Stimulated activated naive CD8-positive, alpha-beta T cell treated with anti-CD3 and anti-CD28 coated beads, Interleukin-15, Interleukin-2, amounts not matched to agents 100 ng/mL and 50 ng/mL, for 24 hours (primary cell): ENCODE results near the gene RERE.

Experiments
- H3K27ac Mint-ChIP-seq: one replicate; pipeline ENCODE4 v1.8.0; 2021; ENCODE audit warnings: mild to moderate bottlenecking, mixed read lengths
- H3K27me3 Mint-ChIP-seq: one replicate; pipeline ENCODE4 v1.8.0; 2021; ENCODE audit warnings: mixed read lengths
- H3K36me3 Mint-ChIP-seq: one replicate; pipeline ENCODE4 v1.8.0; 2021; ENCODE audit warnings: low read depth, mixed read lengths
- H3K4me1 Mint-ChIP-seq: one replicate; pipeline ENCODE4 v1.8.0; 2021; ENCODE audit warnings: low read depth, mixed read lengths
- H3K4me3 Mint-ChIP-seq: one replicate; pipeline ENCODE4 v1.8.0; 2021; ENCODE audit warnings: mild to moderate bottlenecking, mixed read lengths
- H3K9me3 Mint-ChIP-seq: one replicate; pipeline ENCODE4 v1.8.0; 2021; ENCODE audit warnings: mixed read lengths

The RERE gene

DNA sequence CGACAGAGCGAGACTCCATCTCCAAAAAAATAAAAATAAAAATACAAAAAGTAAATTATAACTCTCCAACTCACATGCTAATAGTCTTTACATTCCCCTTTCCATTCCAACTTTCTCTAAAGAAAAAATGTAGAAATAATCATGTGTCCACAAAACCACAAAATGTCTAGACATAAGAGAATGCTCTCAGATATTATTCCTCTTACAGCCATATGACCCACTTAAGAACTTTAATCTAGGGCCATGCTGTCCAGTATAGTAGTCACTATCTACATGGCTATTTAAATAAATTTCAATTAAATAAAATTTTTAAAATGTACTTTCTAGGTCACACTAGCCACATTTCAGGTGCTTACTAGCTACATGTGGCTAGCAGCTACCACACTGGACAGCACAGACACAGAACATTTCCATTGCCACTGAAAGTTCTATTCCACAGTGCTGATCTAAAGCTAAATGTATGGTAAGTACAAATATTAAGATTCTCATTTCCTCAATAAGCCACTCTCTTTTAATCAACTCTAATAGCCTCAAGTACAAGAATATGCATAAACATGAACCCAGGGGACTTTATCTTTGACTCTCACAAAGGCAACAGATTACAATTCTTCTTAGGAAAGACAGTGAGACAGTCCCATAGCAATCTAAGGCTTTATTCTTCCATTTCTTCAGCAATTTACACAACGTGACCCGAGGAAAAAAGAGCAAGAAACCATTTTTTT, 138.6 kb downstream of the RERE start:
- H3K27me3 Mint-ChIP-seq: no peaks in the 10 kb centered on the region
- H3K36me3 Mint-ChIP-seq: peaks cover 10% of the 10 kb centered on the region
- peaks cover 33% of the 10 kb centered on the region for H3K4me1 Mint-ChIP-seq
- H3K9me3 Mint-ChIP-seq: no peaks in the 10 kb centered on the region
- H3K27ac Mint-ChIP-seq: peak overlapping the region; percentile 60
- no peak overlapping the region for H3K4me3 Mint-ChIP-seq

DNA sequence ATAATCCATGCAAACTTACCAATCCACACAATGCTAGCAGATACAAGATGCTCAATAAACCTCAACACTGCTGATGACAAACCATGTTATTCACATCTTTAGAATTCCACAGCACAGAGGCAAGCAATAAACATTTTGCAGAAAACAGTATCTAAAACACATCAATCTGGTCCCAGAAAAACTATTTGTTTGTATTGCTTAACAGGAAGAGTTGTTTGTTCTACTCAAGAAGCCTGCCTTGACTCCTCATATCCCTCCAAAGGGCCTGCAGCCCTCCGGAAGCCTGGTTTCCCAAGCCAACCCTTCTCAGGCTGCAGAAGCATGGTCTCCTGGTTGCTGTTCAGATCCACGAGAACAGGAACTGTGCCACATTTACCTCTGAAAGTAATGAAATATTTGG, 139.7 kb downstream of the RERE start:
- peak overlapping the region; percentile 28 for H3K27ac Mint-ChIP-seq
- H3K9me3 Mint-ChIP-seq: no peaks in the 10 kb centered on the region
- no peak overlapping the region for H3K4me3 Mint-ChIP-seq
- no peaks in the 10 kb centered on the region for H3K27me3 Mint-ChIP-seq
- H3K4me1 Mint-ChIP-seq: peaks cover 34% of the 10 kb centered on the region
- H3K36me3 Mint-ChIP-seq: peaks cover 10% of the 10 kb centered on the region

- H3K27ac Mint-ChIP-seq: peak overlapping the region; percentile 32
Measured at GRCh38 chr1:8676813-8677212, 140.6 kb downstream of the RERE start.

GRCh38 chr1:8676072-8676471, 141.4 kb downstream of the RERE start:
- no peak overlapping the region for H3K4me3 Mint-ChIP-seq
- peaks cover 10% of the 10 kb centered on the region for H3K36me3 Mint-ChIP-seq
- H3K27ac Mint-ChIP-seq: no peak overlapping the region
- H3K27me3 Mint-ChIP-seq: no peaks in the 10 kb centered on the region
- peaks cover 51% of the 10 kb centered on the region for H3K4me1 Mint-ChIP-seq
- no peaks in the 10 kb centered on the region for H3K9me3 Mint-ChIP-seq

More at GRCh38 chr1:8676813-8677212, 140.6 kb downstream of the RERE start:
- peaks cover 43% of the 10 kb centered on the region for H3K4me1 Mint-ChIP-seq
- no peak overlapping the region for H3K4me3 Mint-ChIP-seq
- H3K9me3 Mint-ChIP-seq: no peaks in the 10 kb centered on the region
- no peaks in the 10 kb centered on the region for H3K27me3 Mint-ChIP-seq
- peaks cover 10% of the 10 kb centered on the region for H3K36me3 Mint-ChIP-seq

- H3K27ac Mint-ChIP-seq: peak overlapping the region; percentile 15
- no peaks in the 10 kb centered on the region for H3K9me3 Mint-ChIP-seq
- H3K4me1 Mint-ChIP-seq: peaks cover 62% of the 10 kb centered on the region
Measured at GRCh38 chr1:8674912-8675311, 142.5 kb downstream of the RERE start.

GRCh38 chr1:8674481-8674880, 143.0 kb downstream of the RERE start:
- H3K27ac Mint-ChIP-seq: no peak overlapping the region
- H3K9me3 Mint-ChIP-seq: no peaks in the 10 kb centered on the region
- H3K27me3 Mint-ChIP-seq: no peaks in the 10 kb centered on the region
- no peak overlapping the region for H3K4me3 Mint-ChIP-seq
- peaks cover 10% of the 10 kb centered on the region for H3K36me3 Mint-ChIP-seq
- H3K4me1 Mint-ChIP-seq: peaks cover 67% of the 10 kb centered on the region

More at GRCh38 chr1:8674912-8675311, 142.5 kb downstream of the RERE start:
- no peak overlapping the region for H3K4me3 Mint-ChIP-seq
- H3K27me3 Mint-ChIP-seq: no peaks in the 10 kb centered on the region
- peaks cover 10% of the 10 kb centered on the region for H3K36me3 Mint-ChIP-seq

DNA sequence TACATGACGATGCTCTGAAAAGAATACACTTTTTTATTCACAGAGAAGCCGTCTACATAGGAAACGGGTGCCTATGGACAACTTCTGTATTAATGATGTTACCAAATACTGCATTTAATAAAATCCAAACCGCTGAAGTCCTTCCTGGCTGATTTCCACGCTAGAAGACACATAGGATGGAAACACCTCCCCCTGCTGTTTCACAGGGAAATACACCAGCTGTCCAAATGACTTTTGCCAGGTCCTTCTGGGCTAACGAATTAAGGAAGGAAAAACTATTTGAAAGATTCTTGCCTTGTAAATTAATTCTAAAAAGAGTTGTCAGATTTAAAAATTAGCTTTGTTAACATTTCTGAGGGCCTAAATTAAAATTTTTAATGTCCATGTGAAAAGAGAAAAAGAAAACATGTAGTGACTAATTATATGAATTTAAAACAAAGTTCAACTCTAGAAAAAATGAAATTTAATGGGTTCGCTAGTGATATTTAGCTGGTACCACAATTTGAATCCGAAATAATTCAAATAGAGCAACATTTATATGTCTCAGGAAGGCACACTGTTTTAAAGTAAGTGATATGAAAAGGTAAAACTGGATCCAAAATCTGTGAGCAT, 146.0 kb downstream of the RERE start:
- no peak overlapping the region for H3K4me3 Mint-ChIP-seq
- H3K36me3 Mint-ChIP-seq: peaks cover 3% of the 10 kb centered on the region
- H3K4me1 Mint-ChIP-seq: peaks cover 55% of the 10 kb centered on the region
- no peak overlapping the region for H3K27ac Mint-ChIP-seq
- H3K9me3 Mint-ChIP-seq: no peaks in the 10 kb centered on the region
- H3K27me3 Mint-ChIP-seq: no peaks in the 10 kb centered on the region

GRCh38 chr1:8670371-8670818, 147.0 kb downstream of the RERE start:
- Mint-ChIP-seq H3K27me3 (no peaks in the 10 kb centered on the region), H3K4me3 (no peak overlapping the region), H3K9me3 (no peaks in the 10 kb centered on the region), H3K36me3 (no peaks in the 10 kb centered on the region), H3K4me1 (peaks cover 49% of the 10 kb centered on the region), H3K27ac (no peak overlapping the region)

DNA sequence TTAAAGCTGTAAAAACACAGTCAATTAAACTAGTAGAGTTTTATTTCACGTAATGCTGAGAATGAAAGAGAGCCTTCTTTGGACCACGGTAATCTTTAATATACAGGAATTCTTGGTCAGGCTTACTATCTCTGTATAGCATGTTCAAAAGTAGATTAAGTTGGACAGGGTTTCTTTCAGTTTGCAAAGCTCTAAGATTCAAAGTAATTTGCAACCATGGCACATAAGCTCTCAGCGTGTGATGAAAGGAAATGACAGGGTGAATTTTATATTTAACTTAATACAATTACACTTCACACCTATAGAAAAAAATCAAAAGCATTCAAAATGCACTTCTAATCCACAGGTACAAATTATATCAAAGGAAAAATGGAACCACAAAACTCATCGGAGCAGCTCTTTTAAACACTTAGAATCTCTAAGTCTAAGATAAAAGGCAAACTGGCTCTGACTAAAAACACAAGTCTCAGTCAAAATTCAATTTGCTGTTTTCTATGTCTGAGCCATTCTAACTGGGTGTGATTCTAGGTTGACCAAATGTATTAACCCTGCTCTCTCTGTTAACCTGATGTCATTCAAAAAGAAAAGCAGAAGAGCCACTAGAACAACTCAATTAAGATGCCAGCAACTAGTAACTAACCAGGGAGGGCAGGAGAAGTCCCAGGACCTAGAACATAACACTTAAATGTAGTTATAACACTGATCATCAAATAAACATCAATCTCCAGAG, 147.7 kb downstream of the RERE start:
- H3K4me1 Mint-ChIP-seq: peaks cover 45% of the 10 kb centered on the region
- no peak overlapping the region for H3K27ac Mint-ChIP-seq
- peak overlapping the region; percentile 14 for H3K4me3 Mint-ChIP-seq
- no peaks in the 10 kb centered on the region for H3K36me3 Mint-ChIP-seq
- H3K27me3 Mint-ChIP-seq: no peaks in the 10 kb centered on the region
- no peaks in the 10 kb centered on the region for H3K9me3 Mint-ChIP-seq

- Mint-ChIP-seq H3K4me1 (peaks cover 37% of the 10 kb centered on the region), H3K27ac (no peak overlapping the region), H3K9me3 (no peaks in the 10 kb centered on the region), H3K27me3 (no peaks in the 10 kb centered on the region), H3K36me3 (no peaks in the 10 kb centered on the region), H3K4me3 (no peak overlapping the region)
Measured at GRCh38 chr1:8667869-8668594, 149.4 kb downstream of the RERE start.

GRCh38 chr1:8666389-8667167, 150.9 kb downstream of the RERE start:
- H3K9me3 Mint-ChIP-seq: no peaks in the 10 kb centered on the region
- no peak overlapping the region for H3K27ac Mint-ChIP-seq
- no peak overlapping the region for H3K4me3 Mint-ChIP-seq
- H3K4me1 Mint-ChIP-seq: peaks cover 25% of the 10 kb centered on the region
- H3K27me3 Mint-ChIP-seq: no peaks in the 10 kb centered on the region
- no peaks in the 10 kb centered on the region for H3K36me3 Mint-ChIP-seq

DNA sequence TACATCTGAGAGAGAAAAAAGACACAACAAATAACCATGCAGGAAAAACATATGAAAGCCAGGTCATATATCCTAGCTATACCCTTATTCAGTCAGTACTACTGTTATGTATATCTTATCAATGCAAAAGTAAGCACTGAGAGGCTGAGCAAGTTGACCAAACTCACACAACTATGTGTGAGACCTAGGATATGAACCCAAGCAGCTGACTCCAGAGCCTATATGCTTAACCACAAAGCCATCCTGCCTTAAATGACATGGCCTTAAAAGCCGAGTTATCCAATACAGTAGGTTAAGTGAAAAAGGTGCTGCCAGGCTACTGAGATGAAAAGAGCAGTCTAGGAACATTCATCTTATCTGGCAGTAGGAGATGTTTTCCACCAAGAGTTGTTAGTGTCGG, 151.6 kb downstream of the RERE start:
- H3K9me3 Mint-ChIP-seq: no peaks in the 10 kb centered on the region
- no peak overlapping the region for H3K4me3 Mint-ChIP-seq
- no peaks in the 10 kb centered on the region for H3K27me3 Mint-ChIP-seq
- no peak overlapping the region for H3K27ac Mint-ChIP-seq
- H3K4me1 Mint-ChIP-seq: peaks cover 17% of the 10 kb centered on the region
- no peaks in the 10 kb centered on the region for H3K36me3 Mint-ChIP-seq

DNA sequence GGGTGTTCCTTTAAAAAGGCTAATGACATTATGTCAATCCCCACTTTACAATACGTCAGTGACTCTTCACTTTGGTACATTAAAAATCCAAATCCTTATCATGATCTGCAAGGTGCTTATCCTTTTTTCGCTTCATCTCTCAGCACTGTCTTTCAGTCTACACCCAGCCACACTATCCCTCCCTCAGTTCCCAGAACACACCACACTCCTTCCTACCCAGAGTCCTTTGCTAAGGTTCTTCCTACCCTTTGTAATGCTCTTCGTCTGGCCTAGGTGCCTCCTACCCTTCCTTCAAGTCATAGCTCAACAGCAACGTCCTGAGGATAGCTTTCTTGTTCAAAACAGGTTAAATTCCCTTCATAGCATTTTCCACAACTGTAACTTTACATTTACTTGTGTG, 152.6 kb downstream of the RERE start:
- H3K9me3 Mint-ChIP-seq: no peaks in the 10 kb centered on the region
- H3K4me3 Mint-ChIP-seq: no peak overlapping the region
- no peaks in the 10 kb centered on the region for H3K27me3 Mint-ChIP-seq
- H3K27ac Mint-ChIP-seq: no peak overlapping the region
- H3K36me3 Mint-ChIP-seq: no peaks in the 10 kb centered on the region
- H3K4me1 Mint-ChIP-seq: peaks cover 8% of the 10 kb centered on the region

- no peaks in the 10 kb centered on the region for H3K9me3 Mint-ChIP-seq
Measured at GRCh38 chr1:8663915-8664329, 153.5 kb downstream of the RERE start.

More at GRCh38 chr1:8663915-8664329, 153.5 kb downstream of the RERE start:
- Mint-ChIP-seq H3K36me3 (no peaks in the 10 kb centered on the region), H3K27me3 (no peaks in the 10 kb centered on the region), H3K4me1 (peaks cover 3% of the 10 kb centered on the region), H3K4me3 (no peak overlapping the region), H3K27ac (no peak overlapping the region)
